ENCODE results near the gene ITGA2. TPM values are rescaled to one million over a fixed set of nuclear protein-coding genes. Genes with fewer than 3 reads are reported as not detected.
A peak's percentile ranks its signal among the peaks of the same experiment; 100 is the strongest.

Gene ITGA2
- total RNA-seq, 1 donor from 2014 or later, result 0.07 TPM

- no peaks in the 10 kb centered on the region for H3K9me3 Mint-ChIP-seq
- DNase-seq (no peak), ATAC-seq (ENCODE audit: low read depth) (no peak)
- CTCF ChIA-PET, result interaction anchor here (1.3 to 3.2 kb wide), 4 partner anchors 11 to 149 kb away, joined by 3 to 27 read pairs (median 4); no protein-coding TSS in a partner anchor
- no peak for TF ChIP-seq CTCF (IDR thresholded peaks at IDR 0.05)
- H3K36me3 Mint-ChIP-seq (ENCODE audit: low read depth), result no peaks in the 10 kb centered on the region
- peaks cover 8% of the 10 kb centered on the region for H3K27me3 Mint-ChIP-seq
- intact Hi-C loops (cut with micrococcal nuclease), result loop anchor here (1.0 to 5.0 kb wide), 2 partner anchors 148 to 1269 kb away; no protein-coding TSS in a partner anchor
- POLR2A ChIA-PET, result no interaction called here
- peaks cover 10% of the 10 kb centered on the region for H3K4me1 Mint-ChIP-seq
- no peak overlapping the region for H3K4me3 Mint-ChIP-seq
- no peak overlapping the region for H3K27ac Mint-ChIP-seq
These were observed 41.3 kb upstream of the ITGA2 start for GRCh38 chr5:52947851-52948250.

- DNase-seq (no peak), ATAC-seq (ENCODE audit: low read depth) (peak; percentile 96)
- Mint-ChIP-seq H3K36me3 (ENCODE audit: low read depth) (no peaks in the 10 kb centered on the region), H3K4me3 (no peak overlapping the region), H3K9me3 (no peaks in the 10 kb centered on the region), H3K27ac (no peak overlapping the region), H3K27me3 (peaks cover 5% of the 10 kb centered on the region), H3K4me1 (peaks cover 10% of the 10 kb centered on the region)
- TF ChIP-seq CTCF (IDR thresholded peaks at IDR 0.05), result no peak
- intact Hi-C loops (cut with micrococcal nuclease), result loop anchor here (1.0 to 5.0 kb wide), 2 partner anchors 148 to 1269 kb away; no protein-coding TSS in a partner anchor
- CTCF ChIA-PET, result interaction anchor here (0.8 to 3.2 kb wide), 6 partner anchors 11 to 1280 kb away, joined by 3 to 27 read pairs (median 3); no protein-coding TSS in a partner anchor
- POLR2A ChIA-PET, result no interaction called here
These were observed 40.6 kb upstream of the ITGA2 start for GRCh38 chr5:52948418-52949076.

GRCh38 chr5:52950686-52951085 lies 38.5 kb upstream of the ITGA2 start:
- ChIA-PET POLR2A (no interaction called here), CTCF (interaction anchor here (1.7 to 3.2 kb wide), 2 partner anchors 35 to 146 kb away, joined by 4 to 27 read pairs; no protein-coding TSS in a partner anchor)
- DNase-seq (no peak), ATAC-seq (ENCODE audit: low read depth) (no peak)
- Mint-ChIP-seq H3K4me3 (no peak overlapping the region), H3K36me3 (ENCODE audit: low read depth) (no peaks in the 10 kb centered on the region), H3K4me1 (peaks cover 6% of the 10 kb centered on the region), H3K27ac (no peak overlapping the region), H3K27me3 (peaks cover 10% of the 10 kb centered on the region), H3K9me3 (no peaks in the 10 kb centered on the region)
- TF ChIP-seq CTCF (IDR thresholded peaks at IDR 0.05), result no peak
- intact Hi-C loops (cut with micrococcal nuclease), result no loop called here

- H3K27ac Mint-ChIP-seq, result no peak overlapping the region
- TF ChIP-seq CTCF (IDR thresholded peaks at IDR 0.05), result no peak
- intact Hi-C loops (cut with micrococcal nuclease), result no loop called here
- no peak overlapping the region for H3K4me3 Mint-ChIP-seq
- CTCF ChIA-PET, result no interaction called here
- POLR2A ChIA-PET, result no interaction called here
- H3K36me3 Mint-ChIP-seq (ENCODE audit: low read depth), result no peaks in the 10 kb centered on the region
- ATAC-seq (ENCODE audit: low read depth) (no peak), DNase-seq (no peak)
- H3K9me3 Mint-ChIP-seq, result no peaks in the 10 kb centered on the region
- peaks cover 6% of the 10 kb centered on the region for H3K27me3 Mint-ChIP-seq
- peaks cover 6% of the 10 kb centered on the region for H3K4me1 Mint-ChIP-seq
These were observed 36.7 kb upstream of the ITGA2 start for GRCh38 chr5:52952483-52952882.

- no peak for TF ChIP-seq CTCF (IDR thresholded peaks at IDR 0.05)
- DNase-seq (no peak), ATAC-seq (ENCODE audit: low read depth) (no peak)
- Mint-ChIP-seq H3K27me3 (peaks cover 6% of the 10 kb centered on the region), H3K36me3 (ENCODE audit: low read depth) (no peaks in the 10 kb centered on the region), H3K4me1 (no peaks in the 10 kb centered on the region), H3K27ac (no peak overlapping the region), H3K9me3 (peaks cover 8% of the 10 kb centered on the region), H3K4me3 (no peak overlapping the region)
- CTCF ChIA-PET, result no interaction called here
- POLR2A ChIA-PET, result no interaction called here
- intact Hi-C loops (cut with micrococcal nuclease), result no loop called here
These were observed 33.1 kb upstream of the ITGA2 start for GRCh38 chr5:52956014-52956413.

All from activated B cell treated with CpG ODN at 0.5 μM for 24 hours (primary cell).